Colonic mucosa (tissue), 4 donors: Measurements from ENCODE around the gene NALF2. TPM values are rescaled to one million over a fixed set of nuclear protein-coding genes. Genes with fewer than 3 reads are reported as not detected.

ENCODE experiments used
- DNase-seq: peaks from one replicate; pipeline ENCODE4 v3.0.0-alpha.2; 2020
- H3K27ac ChIP-seq: fragments of 200-600 bp; one replicate; pipeline ENCODE4 v1.8.0; 2021
- H3K27me3 ChIP-seq: fragments of 200-600 bp; one replicate; pipeline ENCODE4 v1.8.0; 2021
- H3K36me3 ChIP-seq: fragments of 200-600 bp; one replicate; pipeline ENCODE4 v1.8.0; 2021
- H3K4me1 ChIP-seq: fragments of 200-600 bp; one replicate; pipeline ENCODE4 v1.8.0; 2021; ENCODE audit warnings: mild to moderate bottlenecking
- H3K4me3 ChIP-seq: fragments of 200-600 bp; one replicate; pipeline ENCODE4 v1.8.0; 2021
- H3K9ac ChIP-seq, 2 donors: one replicate each; pipeline ENCODE4 v1.7.0; 2013; ENCODE audit warnings: control low read depth in 2 of 2, low read depth in 2 of 2, low read length in 2 of 2
- H3K9me3 ChIP-seq: fragments of 200-600 bp; one replicate; pipeline ENCODE4 v1.8.0; 2021
- intact Hi-C: fragments of 100-400 bp; cut with DNase I; formaldehyde crosslinking; loops from one replicate; pipeline ENCODE4 v1.14.1; 2022
- total RNA-seq, 2 donors: library from RNA; stranded (reverse); fragmentation: NEBNext Ultra II Directional in 1 of 2; extraction: Animal tissue kit (Norgen Biotek cat#: 25700) in 1 of 2; gene quantifications; one replicate each; pipeline ENCODE4 v1.2.1, GENCODE V29; 2021
- TF ChIP-seq, protein P1 (sequence below): fragments of 200-600 bp; IDR thresholded peaks from one replicate; pipeline ENCODE4 v1.8.0; 2022; ENCODE audit warnings: antibody characterized with exemption, mild to moderate bottlenecking
- donor health status: healthy.
- donor health status: DM: no; HTN: no; CAD: no.
- donor health status: DM: no; HTN: no; CAD: no.

The NALF2 gene
- total RNA-seq, 2 donors from 2014 or later = 0.66 to 0.72 TPM

DNA sequence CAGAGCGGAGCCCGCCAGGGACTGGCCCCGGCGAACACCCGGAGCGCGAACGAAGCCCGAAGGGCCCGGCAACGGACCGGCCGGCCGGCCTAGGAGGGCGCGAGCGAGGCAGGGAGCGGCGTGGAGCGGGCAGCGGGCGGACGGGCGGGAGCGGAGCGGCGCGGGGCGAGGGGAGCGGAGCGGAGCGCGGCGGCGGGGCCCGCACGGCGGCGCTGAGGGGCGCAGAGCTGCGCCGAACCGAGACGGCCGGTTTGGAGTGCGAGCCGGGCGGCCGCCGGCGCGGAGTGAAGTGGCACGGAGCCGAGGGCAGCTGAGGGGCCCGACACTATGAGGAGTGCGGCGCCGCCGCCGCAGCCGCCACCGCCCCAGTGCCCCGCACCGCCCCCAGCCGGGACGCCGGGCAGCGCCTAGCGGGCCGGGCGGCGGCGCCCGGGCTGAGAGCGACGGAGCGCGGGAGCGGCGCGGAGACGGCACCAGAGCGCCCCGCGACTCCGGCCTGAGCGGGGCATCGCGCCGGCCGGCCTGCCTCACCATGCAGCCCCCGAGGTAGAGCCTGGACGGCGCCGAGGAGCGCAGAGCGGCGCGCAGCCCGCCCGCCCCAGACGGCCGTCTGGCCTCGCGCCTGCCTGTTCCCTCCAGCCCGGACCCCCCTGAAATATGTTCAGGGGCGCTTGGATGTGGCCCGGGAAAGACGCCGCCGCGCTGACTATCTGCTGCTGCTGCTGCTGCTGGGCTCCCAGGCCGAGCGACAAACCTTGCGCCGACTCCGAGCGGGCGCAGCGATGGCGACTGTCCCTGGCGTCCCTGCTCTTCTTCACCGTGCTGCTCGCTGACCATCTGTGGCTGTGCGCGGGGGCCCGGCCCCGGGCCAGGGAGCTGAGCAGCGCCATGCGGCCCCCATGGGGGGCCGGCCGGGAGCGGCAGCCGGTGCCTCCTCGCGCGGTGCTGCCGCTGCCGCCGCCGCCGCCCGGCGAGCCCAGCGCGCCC is 793 bp downstream of the NALF2 start:
- peak overlapping the region; percentile 38 for H3K4me3 ChIP-seq
- no peaks in the 10 kb centered on the region for H3K4me1 ChIP-seq
- H3K9ac ChIP-seq = no peak overlapping the region
- H3K36me3 ChIP-seq = no peaks in the 10 kb centered on the region
- no peak for DNase-seq
- intact Hi-C loops = no loop called here
- TF ChIP-seq, protein P1, sequence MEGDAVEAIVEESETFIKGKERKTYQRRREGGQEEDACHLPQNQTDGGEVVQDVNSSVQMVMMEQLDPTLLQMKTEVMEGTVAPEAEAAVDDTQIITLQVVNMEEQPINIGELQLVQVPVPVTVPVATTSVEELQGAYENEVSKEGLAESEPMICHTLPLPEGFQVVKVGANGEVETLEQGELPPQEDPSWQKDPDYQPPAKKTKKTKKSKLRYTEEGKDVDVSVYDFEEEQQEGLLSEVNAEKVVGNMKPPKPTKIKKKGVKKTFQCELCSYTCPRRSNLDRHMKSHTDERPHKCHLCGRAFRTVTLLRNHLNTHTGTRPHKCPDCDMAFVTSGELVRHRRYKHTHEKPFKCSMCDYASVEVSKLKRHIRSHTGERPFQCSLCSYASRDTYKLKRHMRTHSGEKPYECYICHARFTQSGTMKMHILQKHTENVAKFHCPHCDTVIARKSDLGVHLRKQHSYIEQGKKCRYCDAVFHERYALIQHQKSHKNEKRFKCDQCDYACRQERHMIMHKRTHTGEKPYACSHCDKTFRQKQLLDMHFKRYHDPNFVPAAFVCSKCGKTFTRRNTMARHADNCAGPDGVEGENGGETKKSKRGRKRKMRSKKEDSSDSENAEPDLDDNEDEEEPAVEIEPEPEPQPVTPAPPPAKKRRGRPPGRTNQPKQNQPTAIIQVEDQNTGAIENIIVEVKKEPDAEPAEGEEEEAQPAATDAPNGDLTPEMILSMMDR = no peak
- no peak overlapping the region for H3K27ac ChIP-seq
- no peaks in the 10 kb centered on the region for H3K27me3 ChIP-seq
- H3K9me3 ChIP-seq = no peaks in the 10 kb centered on the region

DNA sequence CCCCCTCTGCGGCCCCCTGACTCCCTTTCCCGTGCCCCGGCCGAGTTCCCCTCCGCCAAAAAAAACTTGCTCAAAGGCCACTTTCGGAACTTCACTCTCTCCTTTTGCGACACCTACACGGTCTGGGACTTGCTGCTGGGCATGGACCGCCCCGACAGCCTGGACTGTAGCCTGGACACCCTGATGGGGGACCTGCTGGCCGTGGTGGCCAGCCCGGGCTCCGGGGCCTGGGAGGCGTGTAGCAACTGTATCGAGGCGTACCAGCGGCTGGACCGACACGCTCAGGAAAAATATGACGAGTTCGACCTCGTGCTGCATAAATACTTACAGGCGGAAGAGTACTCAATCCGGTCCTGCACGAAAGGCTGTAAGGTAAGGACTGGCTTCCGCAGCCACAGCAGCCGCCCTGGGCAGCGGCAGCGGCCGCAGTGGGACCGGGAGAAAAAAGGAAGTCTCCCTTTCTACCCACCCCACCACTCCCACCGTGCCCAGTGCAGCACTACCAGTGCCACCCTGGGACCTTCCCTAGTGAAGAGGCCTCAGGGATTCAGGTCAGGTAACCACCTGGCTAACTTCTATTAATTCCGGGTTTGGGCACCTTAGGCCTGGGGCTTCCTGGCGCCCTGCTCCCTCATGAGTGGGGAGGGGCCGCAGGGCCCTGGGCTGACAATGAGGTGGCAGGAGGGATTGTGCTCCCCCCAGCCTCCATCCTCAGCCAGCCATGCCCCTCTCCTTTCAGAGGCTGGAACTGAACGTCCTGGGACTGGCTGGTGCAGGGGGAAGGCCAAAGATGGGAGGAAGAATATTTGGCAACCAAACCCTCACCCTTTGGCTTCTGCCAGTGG is 1.9 kb downstream of the NALF2 start:
- Histone ChIP-seq H3K4me1 (no peaks in the 10 kb centered on the region), H3K27me3 (no peaks in the 10 kb centered on the region), H3K9ac (no peak overlapping the region), H3K36me3 (no peaks in the 10 kb centered on the region), H3K4me3 (no peak overlapping the region), H3K9me3 (no peaks in the 10 kb centered on the region), H3K27ac (no peak overlapping the region)
- no peak for DNase-seq
- TF ChIP-seq, protein P1 = no peak
- intact Hi-C loops = no loop called here

DNA sequence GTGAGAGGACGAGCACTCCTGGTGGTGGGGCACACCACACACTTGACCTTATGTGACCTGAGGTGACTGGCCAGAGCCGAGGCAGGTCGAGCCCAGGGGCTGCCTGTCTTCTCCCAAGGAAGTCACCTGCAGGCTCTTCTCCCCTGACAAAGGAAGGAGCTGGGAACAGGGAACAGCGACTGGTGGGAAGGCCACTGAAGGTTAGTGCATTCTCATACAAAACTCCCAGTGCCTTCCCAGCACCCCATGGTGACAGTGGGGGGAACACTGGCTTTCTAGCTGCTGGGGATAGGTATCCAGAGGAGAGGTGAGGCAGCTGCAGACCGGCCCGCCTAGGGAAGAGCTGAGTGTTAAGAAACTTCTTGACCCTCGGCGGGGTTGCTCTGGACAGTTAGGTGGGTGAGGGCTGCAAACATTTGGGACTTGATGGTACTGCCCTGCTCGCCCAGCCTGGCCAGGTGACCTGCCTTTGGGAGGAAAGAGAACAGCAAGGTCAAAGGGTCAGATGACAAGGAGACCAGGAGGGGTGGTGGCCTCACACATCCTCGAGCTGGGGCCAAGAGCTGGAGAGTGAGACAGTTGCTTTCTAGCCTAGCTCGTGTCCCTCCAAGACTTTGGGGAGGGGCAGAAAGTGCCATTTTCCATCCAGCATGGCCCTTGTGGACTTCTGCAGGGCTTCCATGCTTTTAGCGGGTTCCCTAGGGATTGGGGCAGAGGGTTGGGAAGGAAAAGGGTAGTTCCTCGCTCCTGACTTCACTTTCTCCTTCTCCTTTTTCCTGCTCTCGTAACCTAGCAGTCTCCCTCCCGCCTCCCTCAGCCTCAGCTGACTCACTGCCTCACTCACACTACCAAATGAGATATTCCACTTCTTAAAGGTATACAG is 2.7 kb downstream of the NALF2 start:
- TF ChIP-seq, protein P1 = no peak
- no peaks in the 10 kb centered on the region for H3K4me1 ChIP-seq
- no peaks in the 10 kb centered on the region for H3K36me3 ChIP-seq
- intact Hi-C loops = no loop called here
- no peaks in the 10 kb centered on the region for H3K9me3 ChIP-seq
- DNase-seq = no peak
- no peak overlapping the region for H3K4me3 ChIP-seq
- H3K27me3 ChIP-seq = no peaks in the 10 kb centered on the region
- H3K9ac ChIP-seq = no peak overlapping the region
- no peak overlapping the region for H3K27ac ChIP-seq

DNA sequence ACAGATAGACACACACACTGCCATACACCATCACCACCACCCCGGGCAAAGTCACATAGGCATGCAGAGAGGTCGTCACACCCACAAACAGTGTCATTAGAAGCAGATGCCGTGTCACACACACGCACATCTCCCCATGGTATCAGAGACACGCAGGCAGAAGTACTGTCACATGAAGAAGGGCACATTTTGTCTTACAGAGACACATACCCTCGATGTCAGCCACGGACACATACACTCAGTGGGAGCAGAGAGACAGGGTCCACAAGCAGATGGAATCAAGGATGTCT is 3.3 kb downstream of the NALF2 start:
- no peaks in the 10 kb centered on the region for H3K36me3 ChIP-seq
- intact Hi-C loops = no loop called here
- TF ChIP-seq, protein P1 = no peak
- no peaks in the 10 kb centered on the region for H3K27me3 ChIP-seq
- no peak overlapping the region for H3K27ac ChIP-seq
- no peak for DNase-seq
- H3K4me1 ChIP-seq = no peaks in the 10 kb centered on the region
- H3K4me3 ChIP-seq = no peak overlapping the region
- H3K9ac ChIP-seq = no peak overlapping the region
- no peaks in the 10 kb centered on the region for H3K9me3 ChIP-seq

DNA sequence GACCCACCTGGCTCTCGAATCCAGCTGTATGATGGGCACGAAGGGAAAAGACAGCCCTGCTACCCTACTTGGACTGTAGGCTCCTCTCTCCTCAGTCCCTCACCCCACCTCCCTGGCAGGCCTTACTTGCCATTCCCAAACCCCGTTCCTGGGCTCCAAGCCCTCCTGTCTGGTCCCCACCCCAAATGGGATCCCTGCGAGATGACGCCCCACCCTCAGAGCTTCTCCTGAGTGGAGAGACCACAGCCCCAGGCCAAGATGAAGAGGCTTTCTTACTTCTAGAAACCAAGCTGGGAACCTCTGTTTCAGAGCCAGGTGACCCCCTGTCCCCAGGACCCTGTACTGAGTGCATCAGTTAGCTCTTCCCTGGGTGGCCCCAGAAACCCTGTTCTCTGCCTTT is 4.5 kb downstream of the NALF2 start:
- no peak for DNase-seq
- Histone ChIP-seq H3K27ac (no peak overlapping the region), H3K4me3 (no peak overlapping the region), H3K4me1 (no peaks in the 10 kb centered on the region), H3K9me3 (no peaks in the 10 kb centered on the region), H3K9ac (no peak overlapping the region), H3K27me3 (no peaks in the 10 kb centered on the region), H3K36me3 (no peaks in the 10 kb centered on the region)
- TF ChIP-seq, protein P1 = no peak
- intact Hi-C loops = no loop called here
